ENCODE results near the gene WDR27.

The WDR27 gene

DNA sequence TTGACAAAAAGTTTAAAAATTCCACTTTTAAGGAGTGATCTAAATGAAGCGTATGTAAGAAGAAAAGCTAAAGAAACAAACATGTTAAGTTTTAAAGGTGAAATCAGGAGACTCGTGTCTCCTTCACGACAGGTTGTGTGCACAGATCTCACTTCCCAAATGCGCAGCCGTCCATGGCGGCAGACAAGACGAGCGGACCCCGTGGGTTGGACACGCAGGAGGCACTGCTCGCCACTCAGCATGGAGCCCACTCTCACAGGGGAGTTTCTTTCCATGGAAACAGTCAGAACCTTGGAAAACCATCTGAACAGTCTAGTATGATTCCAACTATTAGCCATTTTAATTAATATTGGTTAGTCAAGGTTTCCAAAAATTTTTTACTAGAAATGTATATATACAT is 48.9 kb downstream of the WDR27 start:
- Histone ChIP-seq H3K36me3 (no peaks in the 10 kb centered on the region; the same call in 1 of the 2 replicates), H3K9me3 (no peaks in the 10 kb centered on the region), H3K4me1 (no peaks in the 10 kb centered on the region), H3K27me3 (no peaks in the 10 kb centered on the region), H3K4me3 (ENCODE audit: low read depth, low read length) (no peak overlapping the region)
- TF ChIP-seq, protein P1, sequence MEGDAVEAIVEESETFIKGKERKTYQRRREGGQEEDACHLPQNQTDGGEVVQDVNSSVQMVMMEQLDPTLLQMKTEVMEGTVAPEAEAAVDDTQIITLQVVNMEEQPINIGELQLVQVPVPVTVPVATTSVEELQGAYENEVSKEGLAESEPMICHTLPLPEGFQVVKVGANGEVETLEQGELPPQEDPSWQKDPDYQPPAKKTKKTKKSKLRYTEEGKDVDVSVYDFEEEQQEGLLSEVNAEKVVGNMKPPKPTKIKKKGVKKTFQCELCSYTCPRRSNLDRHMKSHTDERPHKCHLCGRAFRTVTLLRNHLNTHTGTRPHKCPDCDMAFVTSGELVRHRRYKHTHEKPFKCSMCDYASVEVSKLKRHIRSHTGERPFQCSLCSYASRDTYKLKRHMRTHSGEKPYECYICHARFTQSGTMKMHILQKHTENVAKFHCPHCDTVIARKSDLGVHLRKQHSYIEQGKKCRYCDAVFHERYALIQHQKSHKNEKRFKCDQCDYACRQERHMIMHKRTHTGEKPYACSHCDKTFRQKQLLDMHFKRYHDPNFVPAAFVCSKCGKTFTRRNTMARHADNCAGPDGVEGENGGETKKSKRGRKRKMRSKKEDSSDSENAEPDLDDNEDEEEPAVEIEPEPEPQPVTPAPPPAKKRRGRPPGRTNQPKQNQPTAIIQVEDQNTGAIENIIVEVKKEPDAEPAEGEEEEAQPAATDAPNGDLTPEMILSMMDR (IDR thresholded peaks at IDR 0.05; ENCODE audit: low read depth, low read length), result no peak
- DNase-seq, result no peak

DNA sequence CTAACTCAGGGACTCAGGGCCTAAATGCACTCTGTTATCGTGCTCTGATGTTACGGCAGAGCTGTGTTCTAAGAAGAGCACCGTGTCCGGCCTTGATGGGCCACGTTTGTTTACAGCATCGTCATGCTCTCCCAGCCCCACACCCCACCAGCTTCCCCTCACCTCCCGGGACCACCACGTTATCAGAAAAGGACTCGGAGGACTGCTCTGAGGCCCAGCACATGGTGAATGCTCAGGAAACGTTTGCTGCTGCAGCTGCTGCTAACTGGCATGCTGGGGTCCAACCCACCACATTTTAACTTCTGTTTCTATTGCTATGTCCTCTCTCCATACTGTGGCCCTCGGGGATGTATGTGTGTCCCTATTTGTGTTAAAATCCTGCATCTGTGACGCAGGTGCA is 50.3 kb downstream of the WDR27 start:
- TF ChIP-seq, protein P1 (IDR thresholded peaks at IDR 0.05; ENCODE audit: low read depth, low read length), result no peak
- H3K4me1 ChIP-seq, result no peaks in the 10 kb centered on the region
- no peak for DNase-seq
- no peak overlapping the region for H3K4me3 ChIP-seq (ENCODE audit: low read depth, low read length)
- no peaks in the 10 kb centered on the region; the same call in 1 of the 2 replicates for H3K36me3 ChIP-seq
- no peaks in the 10 kb centered on the region for H3K9me3 ChIP-seq
- no peaks in the 10 kb centered on the region for H3K27me3 ChIP-seq

DNA sequence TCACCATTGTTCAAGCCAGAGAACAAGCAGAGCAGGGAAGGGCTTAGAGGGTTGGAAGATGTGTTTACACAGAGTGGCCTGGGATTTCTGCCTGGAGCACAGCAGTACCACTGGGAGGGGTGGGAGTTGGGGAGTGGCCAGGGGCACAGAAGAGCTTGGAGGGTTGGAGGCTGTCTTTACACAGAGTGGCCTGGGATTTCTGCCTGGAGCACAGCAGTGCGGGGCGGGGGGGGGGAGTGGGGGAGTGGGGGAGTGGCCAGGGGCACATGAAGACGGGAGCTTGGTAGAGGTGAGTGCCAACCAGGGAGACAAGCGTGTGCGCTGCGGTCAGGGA is 50.9 kb downstream of the WDR27 start:
- Histone ChIP-seq H3K9me3 (no peaks in the 10 kb centered on the region), H3K4me3 (ENCODE audit: low read depth, low read length) (no peak overlapping the region), H3K27me3 (no peaks in the 10 kb centered on the region), H3K4me1 (no peaks in the 10 kb centered on the region), H3K36me3 (no peaks in the 10 kb centered on the region; the same call in 1 of the 2 replicates)
- TF ChIP-seq, protein P1 (IDR thresholded peaks at IDR 0.05; ENCODE audit: low read depth, low read length), result no peak
- DNase-seq, result no peak

DNA sequence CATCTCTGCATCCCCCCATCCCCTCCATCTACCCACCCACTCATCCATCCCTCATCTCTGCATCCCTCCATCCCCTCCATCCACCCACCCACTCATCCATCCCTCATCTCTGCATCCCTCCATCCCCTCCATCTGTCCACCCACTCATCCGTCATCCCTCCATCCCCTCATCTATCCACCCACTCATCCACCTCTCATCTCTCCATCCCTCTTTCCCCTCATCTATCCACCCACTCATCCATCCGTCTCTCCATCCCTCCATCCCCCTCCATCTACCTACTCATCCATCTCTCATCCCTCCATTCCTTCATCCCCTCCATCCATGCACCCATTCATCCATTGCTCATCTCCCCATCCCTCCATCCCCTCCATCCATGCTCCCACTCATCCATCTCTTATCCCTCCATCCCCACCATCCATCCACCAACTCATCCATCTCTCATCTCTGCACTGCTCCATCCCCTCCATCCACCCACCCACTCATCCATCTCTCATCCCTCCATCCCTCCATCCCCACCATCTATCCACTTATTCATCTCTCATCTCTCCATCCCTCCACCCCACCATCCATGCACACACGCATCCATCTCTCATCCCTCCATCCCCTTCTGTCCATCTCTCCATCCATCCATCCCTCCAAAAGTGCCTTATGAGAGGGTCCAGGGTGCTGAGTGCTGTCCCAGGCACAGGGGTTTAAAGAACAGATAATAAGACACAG is 51.4 kb downstream of the WDR27 start:
- DNase-seq, result no peak
- Histone ChIP-seq H3K4me3 (ENCODE audit: low read depth, low read length) (no peak overlapping the region), H3K36me3 (no peaks in the 10 kb centered on the region; the same call in 1 of the 2 replicates), H3K9me3 (no peaks in the 10 kb centered on the region), H3K4me1 (no peaks in the 10 kb centered on the region), H3K27me3 (no peaks in the 10 kb centered on the region)
- TF ChIP-seq, protein P1 (IDR thresholded peaks at IDR 0.05; ENCODE audit: low read depth, low read length), result no peak

DNA sequence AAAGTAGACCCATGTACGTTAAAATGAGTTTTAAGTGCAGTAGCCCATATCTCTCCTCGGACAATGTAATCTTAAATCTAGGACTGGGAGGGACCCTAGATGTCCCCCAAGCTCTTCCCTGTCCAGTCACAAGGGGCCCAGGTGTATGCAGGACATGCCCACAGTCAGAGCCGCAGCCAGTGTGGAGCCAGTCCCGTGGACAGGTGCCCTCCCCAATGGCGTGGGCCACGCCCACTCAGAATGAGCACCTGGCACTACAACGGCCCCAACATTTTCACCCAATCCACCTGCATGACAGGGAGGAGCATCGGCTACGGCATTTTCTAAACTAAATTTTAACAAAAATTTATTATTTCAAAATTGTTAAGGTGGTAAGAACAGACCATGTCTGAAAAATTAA is 53.2 kb downstream of the WDR27 start:
- Histone ChIP-seq H3K9me3 (no peaks in the 10 kb centered on the region), H3K4me1 (no peaks in the 10 kb centered on the region), H3K27me3 (no peaks in the 10 kb centered on the region), H3K36me3 (no peaks in the 10 kb centered on the region; the same call in 1 of the 2 replicates), H3K4me3 (ENCODE audit: low read depth, low read length) (no peak overlapping the region)
- TF ChIP-seq, protein P1 (IDR thresholded peaks at IDR 0.05; ENCODE audit: low read depth, low read length), result no peak
- DNase-seq, result no peak

DNA sequence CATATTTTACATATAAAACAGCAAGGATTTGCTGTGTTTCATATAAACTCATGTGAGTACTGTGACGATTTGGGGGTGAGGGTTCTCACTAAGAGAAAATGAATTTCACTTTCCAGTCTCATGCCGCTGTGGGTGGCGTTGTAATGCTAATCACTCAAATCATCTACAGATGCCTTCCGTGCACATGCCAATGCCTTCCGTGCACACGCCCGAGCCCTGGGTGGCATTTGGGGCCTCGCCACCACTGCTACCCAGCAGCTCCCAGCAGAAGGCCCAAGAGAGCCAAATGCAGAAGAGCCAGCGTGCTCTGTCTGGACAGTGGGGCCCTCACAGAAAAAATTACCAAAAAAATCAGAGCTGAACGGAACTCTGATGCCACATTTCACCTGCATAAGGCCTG is 53.7 kb downstream of the WDR27 start:
- Histone ChIP-seq H3K27me3 (no peaks in the 10 kb centered on the region), H3K9me3 (no peaks in the 10 kb centered on the region), H3K4me1 (no peaks in the 10 kb centered on the region), H3K36me3 (no peaks in the 10 kb centered on the region; the same call in 1 of the 2 replicates), H3K4me3 (ENCODE audit: low read depth, low read length) (no peak overlapping the region)
- TF ChIP-seq, protein P1 (IDR thresholded peaks at IDR 0.05; ENCODE audit: low read depth, low read length), result no peak
- no peak for DNase-seq

All from BE2C (cell line).